Ramos (cell line): ENCODE results near the gene NCOA6.
"Not testable (repeated sequence)": the region's sequence is repeated elsewhere in the genome, so short reads cannot be mapped to it uniquely, and the experiment has no call there.

ENCODE experiments used
- in situ Hi-C: fragments of 300-500 bp; cut with MboI; formaldehyde crosslinking; loops from one replicate; pipeline ENCODE4 v1.14.3; 2022; ENCODE audit warnings: low sequenced_read_pairs; ENCODE audit not compliant: unreplicated experiment

NCOA6 gene

GRCh38 chr20:34781220-34781619 is 44.2 kb downstream of the NCOA6 start:
- in situ Hi-C loops, result no loop called here

DNA sequence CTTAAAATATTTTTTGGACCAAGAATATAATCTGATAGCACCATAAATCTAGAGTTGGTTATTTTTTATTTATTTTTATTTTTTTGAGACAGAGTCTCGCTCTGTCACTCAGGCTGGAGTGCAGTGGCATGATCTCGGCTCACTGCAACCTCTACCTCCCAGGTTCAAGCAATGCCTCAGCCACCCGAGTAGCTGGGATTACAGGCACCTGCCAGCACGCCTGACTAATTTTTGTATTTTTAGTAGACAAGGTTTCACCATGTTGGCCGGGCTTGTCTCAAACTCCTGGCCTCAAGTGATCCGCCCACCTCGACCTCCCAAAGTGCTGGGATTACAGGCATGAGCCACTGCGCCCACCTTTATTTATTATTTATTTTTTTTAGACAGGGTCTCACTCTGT is 45.2 kb downstream of the NCOA6 start:
- in situ Hi-C loops, result not testable (repeated sequence)

DNA sequence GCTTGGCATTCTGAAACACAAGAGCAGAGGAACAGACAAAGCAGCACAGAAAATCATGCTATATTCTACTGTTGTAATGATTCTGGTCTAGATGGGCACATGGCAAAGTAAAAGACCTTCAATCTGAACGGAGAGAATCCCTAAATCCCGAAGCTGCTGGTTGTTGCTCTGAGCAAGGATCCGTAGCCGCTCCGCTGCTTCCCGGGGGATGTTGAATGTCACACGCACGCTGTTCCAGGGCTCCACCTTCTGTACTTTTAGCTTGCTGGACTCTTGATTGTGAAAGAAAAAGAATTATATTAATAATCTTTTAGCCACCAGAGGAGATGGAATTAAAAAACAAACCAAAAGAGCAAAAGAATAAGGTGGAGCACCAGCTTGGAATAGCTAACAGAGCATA is 49.3 kb downstream of the NCOA6 start:
- in situ Hi-C loops, result no loop called here

- in situ Hi-C loops, result no loop called here
These were observed 50.6 kb downstream of the NCOA6 start for GRCh38 chr20:34774886-34775285.

- in situ Hi-C loops, result no loop called here
These were observed 51.0 kb downstream of the NCOA6 start for GRCh38 chr20:34774449-34774848.

GRCh38 chr20:34773726-34774125 is 51.7 kb downstream of the NCOA6 start:
- in situ Hi-C loops, result no loop called here

GRCh38 chr20:34772437-34772836 is 53.0 kb downstream of the NCOA6 start:
- in situ Hi-C loops, result no loop called here

GRCh38 chr20:34771680-34772081 is 53.8 kb downstream of the NCOA6 start:
- in situ Hi-C loops, result no loop called here

GRCh38 chr20:34768096-34768495 is 57.4 kb downstream of the NCOA6 start:
- in situ Hi-C loops, result loop anchor here (5.0 to 10.0 kb wide), 2 partner anchors 231 to 453 kb away; no protein-coding TSS in a partner anchor

DNA sequence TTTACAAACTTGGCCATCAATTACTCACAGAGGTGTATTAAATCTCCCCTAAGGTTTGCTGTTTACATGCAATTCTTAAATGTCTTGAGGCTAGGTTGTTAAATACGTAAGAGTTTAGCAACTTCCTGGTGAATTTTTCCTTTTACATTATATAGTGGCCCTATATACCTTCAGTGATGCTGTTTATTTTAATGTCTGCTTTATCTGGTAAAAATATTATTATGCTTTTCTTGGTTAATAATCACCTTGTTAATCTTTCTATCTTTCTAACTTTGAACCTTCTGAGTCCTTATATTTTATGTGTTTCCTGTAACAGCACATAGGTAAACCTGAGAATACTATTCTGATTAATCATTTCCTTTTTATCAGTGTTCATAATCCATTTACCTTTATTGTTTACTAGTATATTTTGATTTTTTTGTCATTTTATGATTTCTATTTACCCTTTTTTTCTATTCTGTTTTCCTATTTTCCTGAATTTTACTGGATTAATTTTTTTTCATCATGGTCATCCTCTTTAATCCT is 63.4 kb downstream of the NCOA6 start:
- in situ Hi-C loops, result loop anchor here (10.0 kb wide), 1 partner anchor 447 kb away; no protein-coding TSS in a partner anchor

GRCh38 chr20:34755367-34755766 is 70.1 kb downstream of the NCOA6 start:
- in situ Hi-C loops, result no loop called here

- in situ Hi-C loops, result no loop called here
These were observed 70.8 kb downstream of the NCOA6 start for GRCh38 chr20:34754611-34755010.

- in situ Hi-C loops, result no loop called here
These were observed 71.6 kb downstream of the NCOA6 start for GRCh38 chr20:34753706-34754461.

GRCh38 chr20:34751453-34751852 is 74.0 kb downstream of the NCOA6 start:
- in situ Hi-C loops, result no loop called here

- in situ Hi-C loops, result no loop called here
These were observed 75.0 kb downstream of the NCOA6 start for GRCh38 chr20:34750484-34750883.

GRCh38 chr20:34748709-34749108 is 76.7 kb downstream of the NCOA6 start:
- in situ Hi-C loops, result no loop called here

DNA sequence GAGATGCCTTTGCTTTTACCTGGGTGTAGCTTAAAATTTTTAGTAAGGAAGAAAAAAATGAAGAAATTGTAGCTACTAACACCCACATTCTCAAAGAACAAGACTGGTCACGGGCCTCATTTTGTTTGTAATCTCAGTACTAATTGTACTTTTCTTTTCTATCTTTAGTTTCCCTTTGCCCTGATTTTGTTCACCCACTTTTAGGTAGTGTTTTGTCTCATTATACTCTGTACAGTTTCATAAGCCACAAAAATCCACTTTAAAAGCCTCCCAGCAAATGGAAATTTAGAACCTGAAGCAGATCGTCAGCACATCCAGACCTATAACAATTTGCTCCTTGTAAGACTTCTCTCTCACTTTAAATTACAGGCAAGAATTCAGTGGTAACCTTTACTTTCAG is 78.0 kb downstream of the NCOA6 start:
- in situ Hi-C loops, result no loop called here

DNA sequence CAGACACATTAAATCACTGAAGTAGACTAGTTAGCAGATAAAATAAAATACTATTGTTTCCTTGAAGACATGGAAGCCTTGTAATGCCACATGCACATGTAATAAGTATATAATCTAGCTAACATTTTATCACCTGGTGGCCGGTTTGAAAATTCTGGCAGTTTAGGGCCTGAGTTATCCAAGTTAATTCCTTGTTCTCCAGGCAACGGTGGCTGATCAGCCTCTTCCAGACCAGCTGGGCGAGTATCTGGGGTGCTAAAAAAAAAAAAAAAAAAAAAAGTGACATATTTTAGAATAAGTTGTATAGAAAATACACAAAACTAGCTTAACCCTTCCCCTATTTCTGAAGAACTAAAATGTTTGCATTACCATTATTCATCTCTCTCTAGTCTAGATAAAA is 78.8 kb downstream of the NCOA6 start:
- in situ Hi-C loops, result no loop called here

DNA sequence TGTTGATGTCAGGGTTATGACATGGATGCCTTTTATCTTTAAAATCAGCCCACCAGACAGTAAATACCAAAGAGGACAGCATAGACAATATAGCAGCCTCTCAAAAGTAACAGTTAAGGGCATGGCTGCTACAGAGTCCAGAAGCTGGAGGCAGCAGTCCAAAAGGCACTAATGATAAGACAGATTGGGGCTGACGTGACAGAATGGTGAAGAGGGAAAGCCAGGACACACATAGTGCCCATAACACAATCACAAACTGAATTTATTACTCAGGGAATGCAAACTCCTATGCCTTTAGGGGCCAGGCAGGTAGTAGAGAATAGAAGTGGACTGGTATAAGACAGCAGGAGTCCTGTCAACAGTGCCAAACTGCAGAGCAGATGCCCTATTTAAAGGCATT is 80.6 kb downstream of the NCOA6 start:
- in situ Hi-C loops, result no loop called here

DNA sequence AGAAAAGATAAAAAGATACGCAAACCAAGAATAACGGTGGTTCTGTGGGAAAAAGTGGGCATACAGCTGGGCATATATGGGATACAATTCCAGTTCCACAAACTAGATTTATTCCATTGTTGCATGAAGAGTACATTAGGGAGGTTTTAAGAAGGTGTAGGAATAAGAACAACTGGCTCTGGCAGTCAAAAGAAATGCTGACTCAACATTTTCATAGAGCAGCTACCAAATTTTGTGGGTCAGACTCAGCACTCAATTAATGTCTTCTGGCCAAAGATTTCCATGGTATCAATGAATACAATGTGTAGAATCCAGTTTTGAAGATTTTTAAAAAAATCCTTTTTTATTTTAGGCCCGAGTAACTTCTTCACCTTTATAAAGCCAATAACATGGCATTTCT is 81.1 kb downstream of the NCOA6 start:
- in situ Hi-C loops, result no loop called here

- in situ Hi-C loops, result no loop called here
These were observed 82.4 kb downstream of the NCOA6 start for GRCh38 chr20:34743039-34743438.

DNA sequence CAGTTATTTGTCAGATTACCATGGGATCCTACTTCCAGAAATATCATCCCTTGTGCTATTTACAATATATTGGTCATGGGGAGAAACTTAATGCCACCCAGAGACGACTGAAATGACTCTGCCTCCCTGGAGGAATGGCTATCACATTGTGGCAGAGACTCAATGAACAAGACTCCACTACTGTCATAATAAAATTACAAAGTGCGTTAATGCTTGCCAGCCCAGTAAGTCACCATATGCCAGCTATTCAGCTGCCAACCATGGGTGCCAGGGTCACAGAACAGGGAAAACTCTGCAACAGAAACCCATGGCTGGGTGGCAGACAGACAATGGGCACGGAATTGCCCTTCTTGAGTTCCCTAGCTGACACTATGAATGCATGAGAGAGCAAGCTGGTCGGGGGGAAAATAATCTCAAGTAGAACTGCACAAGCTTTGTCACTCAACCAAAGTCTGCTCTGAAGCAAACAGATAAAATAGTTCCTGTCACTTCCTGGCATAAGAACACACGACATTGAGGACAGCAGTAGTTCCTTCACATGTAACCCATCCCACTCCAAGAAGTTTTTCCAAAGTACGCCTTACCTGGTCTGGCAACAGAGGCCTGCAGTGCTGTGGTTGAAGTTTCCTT is 89.2 kb downstream of the NCOA6 start:
- in situ Hi-C loops, result no loop called here
